Measurements from ENCODE around the gene GPR108. TPM values are rescaled to one million over a fixed set of nuclear protein-coding genes. Genes with fewer than 3 reads are reported as not detected.

The GPR108 gene
- total RNA-seq, 2 donors from 2014 or later, result 61.4 to 67.2 TPM

DNA sequence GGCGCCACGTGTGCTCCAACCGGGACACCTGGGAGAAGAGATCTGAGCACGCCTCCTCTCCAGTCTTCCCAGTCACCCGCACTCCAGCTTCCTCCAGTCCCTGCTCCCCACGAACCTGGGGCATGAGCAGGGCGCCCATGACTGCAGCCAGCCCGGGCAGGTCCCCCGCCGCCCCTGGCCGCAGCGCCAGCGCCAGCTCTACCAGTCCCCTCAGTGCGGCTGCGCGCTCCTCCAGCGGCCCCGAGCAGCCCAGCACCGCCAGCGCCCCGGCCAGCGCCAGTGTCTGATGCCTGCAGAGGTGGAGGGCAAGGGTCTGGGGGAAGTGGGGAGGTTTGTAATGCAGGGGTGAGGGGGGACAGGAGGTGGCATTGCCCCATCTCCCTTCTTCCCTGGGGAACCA is 16.8 kb upstream of the GPR108 start:
- 95 to 100% methylated on average over 5 to 22 of the region's 22 CpGs for WGBS, 2 experiments (ENCODE audit: insufficient coverage in 1 of 2, insufficient read length in 1 of 2)
- Histone ChIP-seq H3K4me3 (ENCODE audit: low read length) (no peak overlapping the region), H3K27me3 (ENCODE audit: control insufficient read depth, insufficient read depth, low read length, poor library complexity, severe bottlenecking) (no peaks in the 10 kb centered on the region), H3K27ac (ENCODE audit: low read depth, low read length) (no peak overlapping the region), H3K36me3 (ENCODE audit: control insufficient read depth, insufficient read depth, low read length) (peaks cover 44% of the 10 kb centered on the region), H3K9me3 (ENCODE audit: control insufficient read depth, low read length) (no peaks in the 10 kb centered on the region), H3K9ac (ENCODE audit: extremely low read depth, low read length, poor library complexity, severe bottlenecking) (no peak overlapping the region), H3K4me1 (ENCODE audit: control insufficient read depth, insufficient read depth, low read length) (no peaks in the 10 kb centered on the region)
- Mint-ChIP-seq H3K36me3 (ENCODE audit: low read depth) (peaks cover 48% of the 10 kb centered on the region), H3K27me3 (ENCODE audit: insufficient read depth) (no peaks in the 10 kb centered on the region), H3K4me1 (peaks cover 2% of the 10 kb centered on the region), H3K9me3 (no peaks in the 10 kb centered on the region), H3K27ac (no peak overlapping the region), H3K4me3 (no peak overlapping the region)
- TF ChIP-seq CTCF (conservative IDR thresholded peaks at IDR 0.05), result no peak
- DNase-seq, result peak; percentile 51

GRCh38 chr19:6753178-6754031 is 16.0 kb upstream of the GPR108 start:
- Histone ChIP-seq H3K27me3 (ENCODE audit: control insufficient read depth, insufficient read depth, low read length, poor library complexity, severe bottlenecking) (no peaks in the 10 kb centered on the region), H3K4me1 (ENCODE audit: control insufficient read depth, insufficient read depth, low read length) (no peaks in the 10 kb centered on the region), H3K27ac (ENCODE audit: low read depth, low read length) (no peak overlapping the region), H3K9ac (ENCODE audit: extremely low read depth, low read length, poor library complexity, severe bottlenecking) (no peak overlapping the region), H3K36me3 (ENCODE audit: control insufficient read depth, insufficient read depth, low read length) (peaks cover 51% of the 10 kb centered on the region), H3K9me3 (ENCODE audit: control insufficient read depth, low read length) (no peaks in the 10 kb centered on the region), H3K4me3 (ENCODE audit: low read length) (no peak overlapping the region)
- DNase-seq, result peak; percentile 100
- H3K4me3 Mint-ChIP-seq, result peak overlapping the region; percentile 65
- peaks cover 51% of the 10 kb centered on the region for H3K36me3 Mint-ChIP-seq (ENCODE audit: low read depth)
- TF ChIP-seq CTCF (conservative IDR thresholded peaks at IDR 0.05), result peak; percentile 66
- H3K9me3 Mint-ChIP-seq, result no peaks in the 10 kb centered on the region
- 70 to 81% methylated on average over 27 to 50 of the region's 50 CpGs for WGBS, 2 experiments (ENCODE audit: insufficient coverage in 1 of 2, insufficient read length in 1 of 2)
- H3K27me3 Mint-ChIP-seq (ENCODE audit: insufficient read depth), result no peaks in the 10 kb centered on the region
- peak overlapping the region; percentile 98 for H3K27ac Mint-ChIP-seq
- peaks cover 2% of the 10 kb centered on the region for H3K4me1 Mint-ChIP-seq

DNA sequence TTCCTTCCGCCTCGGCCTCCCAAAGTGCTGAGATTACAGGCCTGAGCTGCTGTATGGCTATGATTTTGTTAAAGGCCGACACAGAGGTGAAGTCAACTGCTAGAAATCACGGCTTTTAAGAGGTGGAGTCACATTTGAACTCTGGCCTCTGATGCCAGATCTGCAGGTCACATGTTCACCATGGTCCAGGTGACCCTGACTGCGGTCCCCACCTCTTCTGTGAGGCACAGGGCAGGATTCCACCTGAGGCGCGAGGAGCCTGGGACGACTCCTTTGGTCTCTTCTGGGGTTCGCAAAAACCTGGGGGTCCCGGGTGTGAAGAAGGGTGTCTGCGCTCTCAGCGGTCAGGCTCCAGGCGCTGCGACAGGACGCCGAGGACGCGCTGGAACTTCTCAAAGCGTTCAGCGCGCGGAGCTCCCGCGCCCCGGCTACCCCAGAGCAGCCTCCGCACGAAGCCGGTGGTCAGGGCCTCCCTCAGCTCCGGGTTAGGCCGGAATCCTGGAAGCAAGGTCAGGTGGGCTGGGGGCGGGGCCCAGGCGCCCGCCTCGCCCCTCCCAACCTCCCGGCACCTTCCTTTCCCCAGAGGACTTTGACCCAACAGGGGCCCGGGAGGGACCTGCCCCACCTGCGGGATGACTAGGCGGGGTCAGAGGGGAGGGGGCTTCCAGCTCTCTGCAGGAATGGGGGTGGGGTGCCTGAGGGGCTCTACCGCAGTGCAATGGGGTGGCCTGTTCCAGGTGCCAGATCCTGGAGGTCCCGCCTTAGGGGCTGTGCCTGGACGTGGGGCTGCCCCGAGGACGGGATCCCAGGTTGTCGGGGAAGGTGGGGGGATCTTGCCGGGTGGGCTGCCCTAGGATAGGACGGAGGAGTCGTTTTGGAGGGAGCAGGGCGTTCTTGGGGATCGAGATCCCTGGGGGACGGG is 15.1 kb upstream of the GPR108 start:
- 84 to 87% methylated on average over 33 to 50 of the region's 50 CpGs for WGBS, 2 experiments (ENCODE audit: insufficient coverage in 1 of 2, insufficient read length in 1 of 2)
- H3K36me3 ChIP-seq (ENCODE audit: control insufficient read depth, insufficient read depth, low read length), result peaks cover 60% of the 10 kb centered on the region
- no peaks in the 10 kb centered on the region for H3K27me3 ChIP-seq (ENCODE audit: control insufficient read depth, insufficient read depth, low read length, poor library complexity, severe bottlenecking)
- Mint-ChIP-seq H3K4me1 (peaks cover 2% of the 10 kb centered on the region), H3K4me3 (peak overlapping the region; percentile 65), H3K27ac (peak overlapping the region; percentile 98), H3K27me3 (ENCODE audit: insufficient read depth) (no peaks in the 10 kb centered on the region), H3K9me3 (no peaks in the 10 kb centered on the region), H3K36me3 (ENCODE audit: low read depth) (peaks cover 56% of the 10 kb centered on the region)
- H3K9ac ChIP-seq (ENCODE audit: extremely low read depth, low read length, poor library complexity, severe bottlenecking), result no peak overlapping the region
- no peaks in the 10 kb centered on the region for H3K9me3 ChIP-seq (ENCODE audit: control insufficient read depth, low read length)
- TF ChIP-seq CTCF (conservative IDR thresholded peaks at IDR 0.05), result no peak
- peak; percentile 95 for DNase-seq
- no peak overlapping the region for H3K27ac ChIP-seq (ENCODE audit: low read depth, low read length)
- H3K4me3 ChIP-seq (ENCODE audit: low read length), result no peak overlapping the region
- no peaks in the 10 kb centered on the region for H3K4me1 ChIP-seq (ENCODE audit: control insufficient read depth, insufficient read depth, low read length)
